ENCODE data around the gene FOXN4.
"Not testable (repeated sequence)": the region's sequence is repeated elsewhere in the genome, so short reads cannot be mapped to it uniquely, and the experiment has no call there.

The FOXN4 gene

GRCh38 chr12:109329686-109330085 is 20.6 kb upstream of the FOXN4 start:
- H3K27me3 Mint-ChIP-seq, result peaks cover 5% of the 10 kb centered on the region
- no peak overlapping the region for H3K4me3 Mint-ChIP-seq
- DNase-seq, result no peak
- no peak overlapping the region for H3K27ac Mint-ChIP-seq
- CTCF ChIA-PET, result no interaction called here
- H3K36me3 Mint-ChIP-seq, result no peaks in the 10 kb centered on the region
- H3K4me1 Mint-ChIP-seq, result no peaks in the 10 kb centered on the region
- H3K9me3 Mint-ChIP-seq, result no peaks in the 10 kb centered on the region

- H3K4me1 Mint-ChIP-seq, result no peaks in the 10 kb centered on the region
- no peak for DNase-seq
- H3K36me3 Mint-ChIP-seq, result no peaks in the 10 kb centered on the region
- no peaks in the 10 kb centered on the region for H3K9me3 Mint-ChIP-seq
- H3K4me3 Mint-ChIP-seq, result no peak overlapping the region
- CTCF ChIA-PET, result no interaction called here
- H3K27me3 Mint-ChIP-seq, result peaks cover 5% of the 10 kb centered on the region
- H3K27ac Mint-ChIP-seq, result no peak overlapping the region
These were observed 19.9 kb upstream of the FOXN4 start for GRCh38 chr12:109329003-109329402.

GRCh38 chr12:109321294-109321693 is 12.2 kb upstream of the FOXN4 start:
- H3K4me3 Mint-ChIP-seq, result not testable (repeated sequence)
- CTCF ChIA-PET, result interaction anchor here (0.7 kb wide), 1 partner anchor 19 kb away, joined by 3 read pairs; no protein-coding TSS in a partner anchor
- H3K27me3 Mint-ChIP-seq, result peaks cover 41% of the 10 kb centered on the region

DNA sequence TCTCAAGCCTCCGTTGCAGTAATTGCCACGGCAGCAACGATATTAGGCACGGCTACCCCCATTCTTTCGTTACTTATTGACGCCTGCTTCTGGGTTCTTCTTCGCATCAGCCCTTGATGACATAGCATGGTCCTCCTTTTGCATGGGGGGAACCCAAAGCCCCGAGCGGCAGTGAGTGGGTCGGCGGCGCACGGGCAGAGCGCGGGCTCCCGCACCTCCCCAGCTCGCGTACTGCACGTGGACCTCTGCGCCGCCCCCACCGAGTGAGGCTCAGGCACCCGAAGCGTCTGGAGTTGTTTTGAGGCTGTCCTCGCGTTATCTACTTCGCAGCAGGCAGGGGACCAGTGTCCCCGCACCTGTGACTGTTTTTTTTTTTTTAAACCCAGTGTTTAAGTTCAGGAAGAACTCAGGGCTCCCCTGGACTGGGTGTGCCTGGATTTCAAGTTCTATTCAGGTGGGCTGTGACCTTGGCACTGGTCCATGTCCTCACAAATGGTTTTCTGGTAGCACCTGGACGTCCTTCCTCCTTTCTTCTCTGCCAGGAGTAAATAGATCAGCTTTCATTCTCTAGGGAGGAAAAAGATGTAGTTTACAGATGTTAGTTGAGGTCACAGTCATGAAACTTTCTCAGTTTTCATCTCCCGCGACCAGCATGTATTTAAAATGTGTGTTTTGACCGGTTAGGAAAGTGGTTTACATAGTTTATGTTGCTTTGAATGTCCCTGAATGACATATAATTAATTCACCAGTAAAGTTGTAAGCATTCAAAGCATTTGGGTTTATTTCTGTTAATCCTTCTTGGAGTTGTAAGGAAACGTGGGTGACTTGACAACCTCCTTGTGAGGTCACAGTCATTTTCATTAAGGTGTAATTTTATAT is 1.4 kb upstream of the FOXN4 start:
- CTCF ChIA-PET, result no interaction called here
- Mint-ChIP-seq H3K9me3 (no peaks in the 10 kb centered on the region), H3K27me3 (peaks cover 90% of the 10 kb centered on the region), H3K4me1 (peaks cover 10% of the 10 kb centered on the region), H3K36me3 (peaks cover 2% of the 10 kb centered on the region), H3K27ac (no peak overlapping the region), H3K4me3 (peak overlapping the region; percentile 66)
- peak; percentile 33 for DNase-seq

More at GRCh38 chr12:109321294-109321693, 12.2 kb upstream of the FOXN4 start:
- not testable (repeated sequence) for H3K9me3 Mint-ChIP-seq, H3K27ac Mint-ChIP-seq, H3K36me3 Mint-ChIP-seq, H3K4me1 Mint-ChIP-seq, DNase-seq

DNA sequence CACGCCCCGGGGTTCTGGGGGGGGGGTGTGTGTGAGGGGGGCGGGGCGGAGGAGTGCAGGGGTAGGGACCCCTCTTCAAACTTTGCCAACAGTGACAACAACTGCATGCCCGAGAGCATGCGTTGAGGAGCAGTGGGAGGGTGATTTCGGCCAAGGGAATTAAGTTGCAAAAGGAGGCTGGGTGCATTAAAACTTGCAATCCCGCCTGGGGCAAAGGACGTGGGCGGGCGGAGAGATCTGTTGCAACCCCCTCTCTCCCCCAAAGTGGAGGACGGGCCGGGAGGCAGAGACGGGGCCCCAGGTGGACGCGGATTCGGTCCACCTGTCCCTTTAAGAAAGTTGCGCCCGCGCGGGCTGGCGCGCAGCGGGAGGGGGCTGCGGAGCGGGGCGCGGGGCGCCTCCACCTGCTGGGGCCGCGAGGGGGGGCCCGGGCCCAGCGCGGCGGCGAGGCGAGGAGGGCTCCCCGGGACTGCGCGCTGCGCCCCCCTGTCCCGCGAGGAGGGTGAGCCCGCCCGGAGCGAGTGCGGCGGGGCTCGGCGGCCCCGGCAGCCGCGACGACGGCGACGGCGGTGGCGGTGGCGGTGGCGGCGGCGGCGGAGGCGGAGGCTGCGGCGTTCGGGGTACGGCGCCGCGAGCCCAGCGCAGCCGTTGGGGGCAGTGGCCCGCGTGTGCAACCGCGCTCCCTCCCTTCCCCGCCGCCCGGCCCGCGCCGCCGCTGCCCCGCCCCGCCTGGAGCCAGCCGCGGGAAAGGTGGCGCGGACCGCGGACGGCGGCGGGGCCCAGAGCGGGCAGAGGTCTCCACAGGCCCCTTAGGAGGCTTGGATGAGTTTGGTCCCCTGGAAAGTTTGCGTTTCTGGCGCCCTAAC is 530 bp upstream of the FOXN4 start:
- Mint-ChIP-seq H3K4me3 (peak overlapping the region; percentile 75), H3K27ac (no peak overlapping the region), H3K36me3 (peaks cover 2% of the 10 kb centered on the region), H3K9me3 (no peaks in the 10 kb centered on the region), H3K27me3 (peaks cover 94% of the 10 kb centered on the region), H3K4me1 (peaks cover 10% of the 10 kb centered on the region)
- peak; percentile 32 for DNase-seq
- CTCF ChIA-PET, result no interaction called here

GRCh38 chr12:109307051-109307450 is 2.0 kb downstream of the FOXN4 start:
- Mint-ChIP-seq H3K36me3 (peaks cover 2% of the 10 kb centered on the region), H3K27me3 (peaks cover 88% of the 10 kb centered on the region), H3K4me3 (no peak overlapping the region), H3K4me1 (peaks cover 10% of the 10 kb centered on the region), H3K9me3 (no peaks in the 10 kb centered on the region), H3K27ac (no peak overlapping the region)
- CTCF ChIA-PET, result no interaction called here
- no peak for DNase-seq

DNA sequence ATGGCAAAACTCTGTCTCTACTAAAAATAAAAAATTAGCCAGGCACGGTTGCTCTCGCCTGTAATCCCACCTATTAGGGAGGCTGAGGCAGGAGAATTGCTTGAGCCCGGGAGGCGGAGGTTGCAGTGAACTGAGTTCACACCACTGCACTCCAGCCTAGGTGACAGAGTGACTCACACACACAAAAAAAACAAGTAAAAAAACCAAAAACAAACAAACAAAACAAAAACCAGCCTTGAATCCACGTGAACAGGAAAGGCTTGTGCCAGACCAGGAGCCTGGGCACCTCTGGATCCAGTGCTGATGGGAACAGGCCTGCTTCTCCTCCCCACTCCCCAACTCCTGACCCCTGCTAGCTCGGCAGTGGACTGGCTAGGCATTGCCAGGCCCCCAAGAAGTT is 3.5 kb downstream of the FOXN4 start:
- Mint-ChIP-seq H3K27me3 (peaks cover 79% of the 10 kb centered on the region), H3K4me3 (no peak overlapping the region), H3K4me1 (peaks cover 7% of the 10 kb centered on the region), H3K27ac (no peak overlapping the region), H3K36me3 (peaks cover 2% of the 10 kb centered on the region), H3K9me3 (no peaks in the 10 kb centered on the region)
- CTCF ChIA-PET, result interaction anchor here (1.1 to 1.2 kb wide), 2 partner anchors 9 to 80 kb away, joined by 3 to 4 read pairs; no protein-coding TSS in a partner anchor
- no peak for DNase-seq

- Mint-ChIP-seq H3K36me3 (peaks cover 2% of the 10 kb centered on the region), H3K4me3 (no peak overlapping the region), H3K27me3 (peaks cover 75% of the 10 kb centered on the region), H3K4me1 (peaks cover 2% of the 10 kb centered on the region), H3K27ac (no peak overlapping the region), H3K9me3 (no peaks in the 10 kb centered on the region)
- CTCF ChIA-PET, result no interaction called here
- no peak for DNase-seq
These were observed 4.6 kb downstream of the FOXN4 start for GRCh38 chr12:109304485-109304884.

DNA sequence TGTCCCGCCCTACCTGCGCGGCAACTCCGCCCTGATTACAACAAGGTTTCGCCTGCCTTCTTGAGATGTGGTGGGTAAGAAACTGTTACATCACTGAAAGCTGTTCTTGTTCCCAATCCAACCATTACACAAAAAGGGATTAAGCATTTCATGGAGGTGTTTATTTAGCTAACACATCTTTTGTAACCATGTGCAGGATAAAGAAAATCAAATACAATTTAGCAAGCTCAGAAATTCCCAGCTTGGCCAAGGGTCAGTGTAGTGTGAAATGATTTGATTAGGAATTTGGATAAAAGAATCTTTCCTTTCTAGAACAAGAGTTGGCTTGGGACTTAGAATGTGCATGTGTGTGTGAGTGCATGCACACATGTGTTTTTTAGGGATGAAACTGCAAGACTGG is 6.3 kb downstream of the FOXN4 start:
- Mint-ChIP-seq H3K27me3 (peaks cover 58% of the 10 kb centered on the region), H3K4me1 (no peaks in the 10 kb centered on the region), H3K36me3 (no peaks in the 10 kb centered on the region), H3K4me3 (no peak overlapping the region), H3K27ac (no peak overlapping the region), H3K9me3 (no peaks in the 10 kb centered on the region)
- DNase-seq, result no peak
- CTCF ChIA-PET, result interaction anchor here (1.1 to 1.6 kb wide), 2 partner anchors 9 to 19 kb away, joined by 3 to 4 read pairs; no protein-coding TSS in a partner anchor

DNA sequence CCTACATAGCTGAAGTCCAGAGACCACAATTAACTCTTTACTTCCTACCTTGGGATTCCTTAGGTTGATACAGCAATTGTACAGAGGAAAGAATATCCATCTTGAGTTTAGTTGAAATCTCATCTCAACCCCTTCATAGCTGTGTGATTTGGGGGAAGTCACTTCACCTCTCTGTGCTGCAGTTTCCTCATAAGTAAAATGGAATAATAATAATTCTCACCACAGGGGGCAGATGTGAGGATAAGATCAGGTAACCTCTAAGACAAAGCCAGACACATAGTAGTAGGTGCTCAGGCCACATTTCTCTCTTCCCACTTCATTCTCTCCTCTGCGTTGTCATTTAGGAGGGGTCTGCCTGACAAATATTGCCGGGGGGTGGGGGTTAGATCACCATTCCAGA is 6.7 kb downstream of the FOXN4 start:
- Mint-ChIP-seq H3K27ac (no peak overlapping the region), H3K4me1 (no peaks in the 10 kb centered on the region), H3K36me3 (no peaks in the 10 kb centered on the region), H3K9me3 (no peaks in the 10 kb centered on the region), H3K4me3 (no peak overlapping the region), H3K27me3 (peaks cover 54% of the 10 kb centered on the region)
- DNase-seq, result no peak
- CTCF ChIA-PET, result interaction anchor here (0.6 to 1.6 kb wide), 3 partner anchors 10 to 1908 kb away, joined by 3 to 4 read pairs (median 3); no protein-coding TSS in a partner anchor

- CTCF ChIA-PET, result interaction anchor here (0.6 to 1.6 kb wide), 2 partner anchors 20 to 1909 kb away, joined by 3 read pairs; no protein-coding TSS in a partner anchor
These were observed 7.4 kb downstream of the FOXN4 start for GRCh38 chr12:109301643-109302168.

GRCh38 chr12:109299849-109300248 is 9.2 kb downstream of the FOXN4 start:
- Mint-ChIP-seq H3K36me3 (no peaks in the 10 kb centered on the region), H3K4me3 (no peak overlapping the region), H3K27ac (no peak overlapping the region), H3K9me3 (no peaks in the 10 kb centered on the region), H3K4me1 (no peaks in the 10 kb centered on the region), H3K27me3 (peaks cover 33% of the 10 kb centered on the region)
- CTCF ChIA-PET, result interaction anchor here (0.6 kb wide), 1 partner anchor 73 kb away, joined by 3 read pairs; no protein-coding TSS in a partner anchor
- DNase-seq, result no peak

More at GRCh38 chr12:109301643-109302168, 7.4 kb downstream of the FOXN4 start:
- Mint-ChIP-seq H3K4me1 (no peaks in the 10 kb centered on the region), H3K36me3 (no peaks in the 10 kb centered on the region), H3K9me3 (no peaks in the 10 kb centered on the region), H3K27ac (no peak overlapping the region), H3K4me3 (no peak overlapping the region), H3K27me3 (peaks cover 47% of the 10 kb centered on the region)
- DNase-seq, result no peak

- Mint-ChIP-seq H3K27me3 (peaks cover 46% of the 10 kb centered on the region), H3K27ac (no peak overlapping the region), H3K4me3 (no peak overlapping the region), H3K36me3 (no peaks in the 10 kb centered on the region), H3K9me3 (no peaks in the 10 kb centered on the region), H3K4me1 (no peaks in the 10 kb centered on the region)
- CTCF ChIA-PET, result no interaction called here
- peak; percentile 8 for DNase-seq
These were observed 12.7 kb downstream of the FOXN4 start for GRCh38 chr12:109296431-109296830.

GRCh38 chr12:109295764-109296425 is 13.2 kb downstream of the FOXN4 start:
- H3K9me3 Mint-ChIP-seq, result no peaks in the 10 kb centered on the region
- DNase-seq, result peak; percentile 13
- H3K4me1 Mint-ChIP-seq, result no peaks in the 10 kb centered on the region
- H3K27ac Mint-ChIP-seq, result peak overlapping the region; percentile 52
- no peaks in the 10 kb centered on the region for H3K36me3 Mint-ChIP-seq
- H3K4me3 Mint-ChIP-seq, result no peak overlapping the region
- peaks cover 46% of the 10 kb centered on the region for H3K27me3 Mint-ChIP-seq
- CTCF ChIA-PET, result no interaction called here

All from activated naive CD4-positive, alpha-beta T cell treated with anti-CD3 and anti-CD28 coated beads, Interleukin-2, amount 10 ng/mL, durations not matched to agents 7 days and 5 days (primary cell).